Adrenal gland (tissue), 5 donors: ENCODE results near the gene SCML1.

ENCODE experiments used
- POLR2A ChIP-seq, 2 donors: fragments of 450-650 bp; IDR thresholded peaks; one replicate each; pipeline ENCODE4 v1.6.1; 2017; ENCODE audit warnings: antibody characterized with exemption in 2 of 2, mild to moderate bottlenecking in 2 of 2, moderate library complexity in 1 of 2
- TF ChIP-seq, protein P1 (sequence below), 6 experiments: fragments of 450-650 bp in 4 of 6; fragments of 200-600 bp in 2 of 6; sonication (generic) in 1 of 6; IDR thresholded peaks; 1 replicate in 5 of 6; 2 replicates in 1 of 6; pipeline versions ENCODE4 v1.5.1 to v1.8.0; 2016 to 2021; ENCODE audit warnings: antibody characterized with exemption in 6 of 6, mild to moderate bottlenecking in 2 of 6, moderate library complexity in 1 of 6
- donor health status: DM: no; HTN: no; CAD: no.

DNA sequence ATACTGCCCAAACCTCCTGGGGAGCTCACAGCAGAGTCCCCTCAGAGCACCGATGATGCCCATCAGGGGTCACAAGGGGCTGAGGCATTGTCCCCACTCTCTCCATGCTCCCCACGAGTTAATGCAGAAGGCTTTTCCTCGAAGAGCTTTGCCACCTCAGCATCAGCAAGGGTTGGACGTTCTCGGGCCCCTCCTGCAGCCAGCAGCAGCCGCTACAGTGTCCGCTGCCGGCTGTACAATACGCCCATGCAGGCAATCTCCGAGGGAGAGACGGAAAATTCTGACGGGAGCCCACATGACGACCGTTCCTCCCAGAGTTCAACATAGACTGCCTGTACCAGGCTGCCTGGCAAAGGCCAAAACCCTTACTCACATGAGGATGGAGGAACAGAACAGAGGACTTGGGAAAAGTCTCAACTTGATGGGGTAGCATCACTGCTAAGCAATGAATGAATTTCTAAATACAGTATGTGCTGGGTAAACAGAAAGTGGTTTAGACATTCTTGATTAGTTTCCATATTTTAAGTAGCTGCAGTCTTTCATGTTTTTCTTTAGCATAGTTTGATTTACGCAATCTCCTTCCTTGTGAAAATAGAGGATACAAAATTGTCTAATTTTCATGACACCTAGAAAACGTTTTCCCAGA, 5.0 kb upstream of the SCML1 start:
- TF ChIP-seq, protein P1, sequence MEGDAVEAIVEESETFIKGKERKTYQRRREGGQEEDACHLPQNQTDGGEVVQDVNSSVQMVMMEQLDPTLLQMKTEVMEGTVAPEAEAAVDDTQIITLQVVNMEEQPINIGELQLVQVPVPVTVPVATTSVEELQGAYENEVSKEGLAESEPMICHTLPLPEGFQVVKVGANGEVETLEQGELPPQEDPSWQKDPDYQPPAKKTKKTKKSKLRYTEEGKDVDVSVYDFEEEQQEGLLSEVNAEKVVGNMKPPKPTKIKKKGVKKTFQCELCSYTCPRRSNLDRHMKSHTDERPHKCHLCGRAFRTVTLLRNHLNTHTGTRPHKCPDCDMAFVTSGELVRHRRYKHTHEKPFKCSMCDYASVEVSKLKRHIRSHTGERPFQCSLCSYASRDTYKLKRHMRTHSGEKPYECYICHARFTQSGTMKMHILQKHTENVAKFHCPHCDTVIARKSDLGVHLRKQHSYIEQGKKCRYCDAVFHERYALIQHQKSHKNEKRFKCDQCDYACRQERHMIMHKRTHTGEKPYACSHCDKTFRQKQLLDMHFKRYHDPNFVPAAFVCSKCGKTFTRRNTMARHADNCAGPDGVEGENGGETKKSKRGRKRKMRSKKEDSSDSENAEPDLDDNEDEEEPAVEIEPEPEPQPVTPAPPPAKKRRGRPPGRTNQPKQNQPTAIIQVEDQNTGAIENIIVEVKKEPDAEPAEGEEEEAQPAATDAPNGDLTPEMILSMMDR (IDR thresholded peaks at IDR 0.05): no peak
- no peak for TF ChIP-seq POLR2A (IDR thresholded peaks at IDR 0.05)
